ENCODE measurements around the gene OPN4.
A peak's percentile ranks its signal among the peaks of the same experiment; 100 is the strongest.

The OPN4 gene

GRCh38 chr10:86684331-86685097 lies 30.2 kb downstream of the OPN4 start:
- DNase-seq, result no peak

GRCh38 chr10:86685416-86685815 lies 31.1 kb downstream of the OPN4 start:
- DNase-seq, result no peak

GRCh38 chr10:86685893-86686632 lies 31.7 kb downstream of the OPN4 start:
- no peak for DNase-seq

- DNase-seq, result no peak
These were observed 32.6 kb downstream of the OPN4 start for GRCh38 chr10:86686972-86687371.

GRCh38 chr10:86687750-86688149 lies 33.4 kb downstream of the OPN4 start:
- no peak for DNase-seq

GRCh38 chr10:86688398-86688921 lies 34.1 kb downstream of the OPN4 start:
- peak; percentile 54 to 60 for DNase-seq

- DNase-seq, result no peak
These were observed 34.8 kb downstream of the OPN4 start for GRCh38 chr10:86689146-86689545.

GRCh38 chr10:86690231-86690630 lies 35.9 kb downstream of the OPN4 start:
- DNase-seq, result no peak

- DNase-seq, result no peak
These were observed 36.3 kb downstream of the OPN4 start for GRCh38 chr10:86690657-86691084.

- no peak for DNase-seq
These were observed 37.1 kb downstream of the OPN4 start for GRCh38 chr10:86691333-86692022.

GRCh38 chr10:86692023-86692514 lies 37.7 kb downstream of the OPN4 start:
- no peak for DNase-seq

GRCh38 chr10:86692664-86693063 lies 38.3 kb downstream of the OPN4 start:
- no peak for DNase-seq

GRCh38 chr10:86693275-86693674 lies 38.9 kb downstream of the OPN4 start:
- no peak for DNase-seq

GRCh38 chr10:86693721-86694369 lies 39.5 kb downstream of the OPN4 start:
- peak; percentile 27 to 37 for DNase-seq

- DNase-seq, result no peak
These were observed 44.0 kb downstream of the OPN4 start for GRCh38 chr10:86698207-86698940.

- no peak for DNase-seq
These were observed 44.8 kb downstream of the OPN4 start for GRCh38 chr10:86699125-86699524.

GRCh38 chr10:86699541-86699940 lies 45.2 kb downstream of the OPN4 start:
- no peak for DNase-seq

- DNase-seq, result no peak
These were observed 45.9 kb downstream of the OPN4 start for GRCh38 chr10:86699991-86700840.

GRCh38 chr10:86700851-86701617 lies 46.7 kb downstream of the OPN4 start:
- no peak for DNase-seq

GRCh38 chr10:86703176-86703575 lies 48.8 kb downstream of the OPN4 start:
- no peak for DNase-seq

Measured in CD4-positive, alpha-beta T cell treated with Interleukin-1 beta for 1 hour (primary cell).